ENCODE measurements around the gene C5orf34. TPM values are rescaled to one million over a fixed set of nuclear protein-coding genes. Genes with fewer than 3 reads are reported as not detected.
"Not testable (repeated sequence)": the region's sequence is repeated elsewhere in the genome, so short reads cannot be mapped to it uniquely, and the experiment has no call there.

The C5orf34 gene
- total RNA-seq, 2 donors from 2014 or later: 1.5 to 4.5 TPM

GRCh38 chr5:43553381-43553780 is 38.4 kb upstream of the C5orf34 start:
- 82% methylated on average over 2 of the region's 2 CpGs for WGBS
- Histone ChIP-seq H3K36me3 (no peaks in the 10 kb centered on the region), H3K27ac (no peak overlapping the region), H3K27me3 (replicated peaks; ENCODE audit: insufficient read depth) (no peaks in the 10 kb centered on the region), H3K9me3 (no peaks in the 10 kb centered on the region), H3K4me3 (no peak overlapping the region), H3K4me1 (replicated peaks) (no peaks in the 10 kb centered on the region)
- DNase-seq (ENCODE audit: low spot score): no peak
- TF ChIP-seq CTCF (IDR thresholded peaks at IDR 0.05) (no peak), POLR2AphosphoS5 (IDR thresholded peaks at IDR 0.05) (no peak), POLR2A (IDR thresholded peaks at IDR 0.05) (no peak)
- intact Hi-C loops (cut with DNase I): no loop called here

- Histone ChIP-seq H3K27ac (no peak overlapping the region), H3K36me3 (no peaks in the 10 kb centered on the region), H3K4me1 (replicated peaks) (no peaks in the 10 kb centered on the region), H3K9me3 (no peaks in the 10 kb centered on the region), H3K4me3 (no peak overlapping the region), H3K27me3 (replicated peaks; ENCODE audit: insufficient read depth) (no peaks in the 10 kb centered on the region)
- WGBS: 59% methylated on average over 2 of the region's 2 CpGs
- TF ChIP-seq CTCF (IDR thresholded peaks at IDR 0.05) (no peak), POLR2AphosphoS5 (IDR thresholded peaks at IDR 0.05) (no peak), POLR2A (IDR thresholded peaks at IDR 0.05) (no peak)
- intact Hi-C loops (cut with DNase I): no loop called here
- no peak for DNase-seq (ENCODE audit: low spot score)
These were observed 36.8 kb upstream of the C5orf34 start for GRCh38 chr5:43551731-43552130.

- H3K36me3 ChIP-seq; H3K4me3 ChIP-seq; H3K4me1 ChIP-seq (replicated peaks); H3K27ac ChIP-seq; intact Hi-C loops (cut with DNase I); H3K27me3 ChIP-seq (replicated peaks; ENCODE audit: insufficient read depth); H3K9me3 ChIP-seq; DNase-seq (ENCODE audit: low spot score): not testable (repeated sequence)
- 94% methylated on average over 8 of the region's 8 CpGs for WGBS
These were observed 34.3 kb upstream of the C5orf34 start for GRCh38 chr5:43549272-43549671.

- no peaks in the 10 kb centered on the region for H3K9me3 ChIP-seq
- no peak overlapping the region for H3K4me3 ChIP-seq
- no peaks in the 10 kb centered on the region for H3K36me3 ChIP-seq
- no peak for DNase-seq (ENCODE audit: low spot score)
- H3K4me1 ChIP-seq (replicated peaks): no peaks in the 10 kb centered on the region
- no peak for TF ChIP-seq POLR2A (IDR thresholded peaks at IDR 0.05)
- TF ChIP-seq CTCF (IDR thresholded peaks at IDR 0.05): no peak
- no peak for TF ChIP-seq POLR2AphosphoS5 (IDR thresholded peaks at IDR 0.05)
- intact Hi-C loops (cut with DNase I): no loop called here
- H3K27ac ChIP-seq: no peak overlapping the region
- 53% methylated on average over 5 of the region's 5 CpGs for WGBS
- no peaks in the 10 kb centered on the region for H3K27me3 ChIP-seq (replicated peaks; ENCODE audit: insufficient read depth)
These were observed 33.4 kb upstream of the C5orf34 start for GRCh38 chr5:43548358-43548757.

GRCh38 chr5:43547532-43547931 is 32.6 kb upstream of the C5orf34 start:
- Histone ChIP-seq H3K27ac (no peak overlapping the region), H3K27me3 (replicated peaks; ENCODE audit: insufficient read depth) (no peaks in the 10 kb centered on the region), H3K4me1 (replicated peaks) (no peaks in the 10 kb centered on the region), H3K36me3 (no peaks in the 10 kb centered on the region), H3K9me3 (no peaks in the 10 kb centered on the region), H3K4me3 (no peak overlapping the region)
- 97% methylated on average over 2 of the region's 2 CpGs for WGBS
- DNase-seq (ENCODE audit: low spot score): no peak
- TF ChIP-seq POLR2AphosphoS5 (IDR thresholded peaks at IDR 0.05) (no peak), POLR2A (IDR thresholded peaks at IDR 0.05) (no peak), CTCF (IDR thresholded peaks at IDR 0.05) (no peak)
- intact Hi-C loops (cut with DNase I): no loop called here

Measured in prostate gland (tissue), 2 donors.